Activated T-cell treated with anti-CD3 and anti-CD28 coated beads for 4 hours (primary cell): Measurements from ENCODE around the gene ALPP.
"Not testable (repeated sequence)": the region's sequence is repeated elsewhere in the genome, so short reads cannot be mapped to it uniquely, and the experiment has no call there.

Experiments
- DNase-seq: peaks from one replicate; pipeline ENCODE4 v3.0.0-alpha.2; 2020

ALPP gene

DNA sequence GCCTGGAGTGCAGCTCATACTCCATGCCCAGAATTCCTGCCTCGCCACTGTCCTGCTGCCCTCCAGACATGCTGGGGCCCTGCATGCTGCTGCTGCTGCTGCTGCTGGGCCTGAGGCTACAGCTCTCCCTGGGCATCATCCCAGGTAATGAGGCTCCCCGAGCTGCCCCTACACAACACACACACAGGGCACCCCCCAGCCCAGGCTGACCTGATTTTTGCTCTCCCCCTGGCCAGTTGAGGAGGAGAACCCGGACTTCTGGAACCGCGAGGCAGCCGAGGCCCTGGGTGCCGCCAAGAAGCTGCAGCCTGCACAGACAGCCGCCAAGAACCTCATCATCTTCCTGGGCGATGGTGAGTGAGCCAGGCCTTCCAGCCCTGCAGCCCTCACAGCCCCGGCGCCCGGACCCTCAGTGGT lies at the start of gene ALPP:
ALPP (plus strand) TSS at position 17 of the 417 bp plus-strand sequence; CDS start at position 69, 52 bp downstream.
- DNase-seq, result not testable (repeated sequence)

- DNase-seq, result no peak
Measured at GRCh38 chr2:232329716-232330067, 48.9 kb upstream of the ALPP start.

DNA sequence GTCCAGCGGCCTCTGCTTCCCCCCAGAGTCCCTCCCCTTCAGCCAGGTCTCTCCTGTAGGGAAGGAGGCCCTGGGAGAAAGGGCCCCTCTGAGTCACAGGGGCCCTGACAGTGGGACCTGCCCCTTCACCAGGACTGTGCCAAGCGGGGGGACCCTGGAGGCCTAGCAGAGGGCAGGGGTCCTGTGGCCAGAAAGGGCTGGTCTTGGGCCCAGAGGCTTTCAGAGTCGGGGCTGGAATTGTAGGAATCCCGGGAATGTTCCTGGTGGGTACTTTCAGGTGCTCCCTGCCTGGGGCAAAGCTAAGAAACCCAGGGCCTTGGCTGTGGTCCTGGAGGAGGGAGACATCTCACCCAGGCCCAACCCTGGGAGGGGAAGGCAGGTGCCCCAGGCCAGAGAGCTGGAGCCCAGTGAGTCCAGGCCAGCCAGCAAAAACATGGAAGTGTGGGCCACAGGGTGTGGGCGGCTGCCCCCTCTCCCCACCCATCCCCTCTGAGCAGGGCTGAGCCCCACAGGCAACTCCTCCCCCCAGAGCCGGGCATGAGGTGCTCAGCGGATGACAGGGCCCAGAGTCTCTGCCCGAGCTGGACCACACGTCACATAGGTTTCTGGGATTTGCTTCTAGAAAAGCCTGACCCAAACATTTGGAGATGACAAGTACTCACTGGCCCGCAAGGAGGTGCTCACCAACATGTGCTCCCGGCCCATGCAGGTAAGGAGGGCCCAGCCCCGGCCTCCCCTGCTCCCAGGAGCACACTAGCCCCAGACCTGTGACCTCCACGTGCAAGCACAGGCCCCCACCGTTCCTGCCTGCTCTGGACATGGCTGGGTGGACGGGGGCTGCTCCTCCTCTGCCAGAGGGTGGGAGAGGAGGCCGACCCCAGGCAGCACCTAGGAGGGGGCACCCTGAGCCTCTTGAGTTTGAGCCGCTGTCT lies 48.2 kb upstream of the ALPP start:
- no peak for DNase-seq

DNA sequence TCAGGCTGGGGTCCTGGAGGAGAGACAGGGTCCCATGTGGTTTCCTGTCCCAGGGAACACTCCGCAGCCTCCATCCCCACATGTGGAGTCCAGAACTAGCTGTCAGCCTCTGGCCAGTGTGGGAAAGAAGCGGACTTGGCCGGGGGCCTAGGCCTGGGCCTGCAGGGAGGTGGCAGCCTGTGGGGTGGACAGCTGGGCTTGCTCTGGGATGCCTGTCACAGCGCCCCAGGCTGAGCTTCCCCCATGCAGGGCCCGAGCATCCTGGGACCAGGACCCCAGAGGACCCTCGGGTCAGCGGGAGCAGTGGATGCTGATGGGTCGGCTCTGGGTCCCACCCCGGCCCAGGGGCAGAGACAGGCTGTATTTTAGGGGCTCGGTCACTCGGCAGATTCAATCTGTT lies 47.5 kb upstream of the ALPP start:
- not testable (repeated sequence) for DNase-seq

DNA sequence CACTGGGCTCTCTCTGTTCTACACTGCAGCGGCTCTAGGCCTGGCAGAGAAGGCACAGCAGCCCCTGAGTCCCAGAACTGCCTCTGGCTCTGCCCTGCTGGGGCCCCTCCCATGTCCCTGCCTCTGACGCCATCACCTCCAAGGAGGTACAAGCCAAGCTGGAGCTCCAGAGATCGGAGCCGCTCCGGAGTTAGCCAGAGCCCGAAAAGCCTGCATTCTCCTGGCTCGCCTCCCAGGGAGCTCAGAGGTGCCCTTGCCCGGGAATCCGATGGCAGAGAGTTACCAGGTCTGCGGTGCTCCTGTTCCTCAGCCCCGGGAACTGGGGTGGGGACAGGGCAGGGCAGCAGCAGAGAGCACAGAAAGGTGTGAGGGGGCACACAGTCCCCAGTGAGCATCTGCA lies 46.9 kb upstream of the ALPP start:
- DNase-seq, result not testable (repeated sequence)

- DNase-seq, result not testable (repeated sequence)
Measured at GRCh38 chr2:232332244-232332939, 46.2 kb upstream of the ALPP start.

DNA sequence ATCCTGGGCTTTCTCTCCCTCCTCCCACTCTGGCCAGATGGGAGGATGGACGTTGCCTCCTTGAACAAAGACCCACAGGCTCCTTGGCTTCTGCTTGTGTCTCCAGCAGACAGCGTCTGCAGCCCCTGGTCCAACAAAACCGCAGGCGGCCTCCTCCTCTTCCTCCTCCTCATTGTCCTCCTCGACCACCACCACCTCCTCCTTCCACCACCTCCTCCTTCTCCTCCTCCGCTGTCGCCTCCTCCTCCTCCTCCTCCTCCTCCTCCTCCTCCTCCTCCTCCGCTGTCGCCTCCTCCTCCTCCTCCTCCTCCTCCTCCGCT lies 45.7 kb upstream of the ALPP start:
- no peak for DNase-seq

- no peak for DNase-seq
Measured at GRCh38 chr2:232333361-232334135, 45.0 kb upstream of the ALPP start.

- not testable (repeated sequence) for DNase-seq
Measured at GRCh38 chr2:232334136-232334884, 44.2 kb upstream of the ALPP start.

- DNase-seq, result not testable (repeated sequence)
Measured at GRCh38 chr2:232334885-232335205, 43.7 kb upstream of the ALPP start.

DNA sequence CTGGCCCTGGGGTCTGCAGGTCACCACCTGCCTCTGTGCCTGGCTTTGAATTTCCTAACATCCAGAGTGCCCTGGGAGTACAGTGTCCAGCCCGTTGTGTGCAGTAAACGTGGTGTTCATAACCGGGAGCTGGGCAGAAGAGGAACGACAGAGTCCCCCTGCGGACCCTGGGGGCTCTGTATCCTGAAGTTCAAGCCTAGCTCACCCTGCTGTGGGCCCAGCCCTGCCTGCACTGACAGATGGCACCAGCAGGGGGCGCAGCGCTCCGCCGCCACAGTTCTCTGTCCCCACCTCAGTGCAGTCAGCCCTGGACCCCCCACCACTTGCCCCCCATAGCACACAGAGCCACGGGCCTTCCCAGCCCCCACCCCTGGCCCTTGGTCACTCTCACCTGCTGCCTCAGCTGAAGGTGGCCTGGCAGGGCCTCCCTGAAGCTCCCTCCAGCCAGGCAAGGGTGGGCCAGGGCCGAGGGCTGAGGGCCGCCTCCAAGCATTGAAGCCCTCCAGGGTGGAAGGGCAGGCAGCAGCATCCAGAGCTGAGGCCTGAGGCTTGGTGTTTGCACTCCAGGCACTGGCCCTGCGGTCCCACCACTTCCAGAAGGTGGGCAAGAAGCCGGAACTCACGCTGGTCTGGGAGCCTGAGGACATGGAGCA lies 43.2 kb upstream of the ALPP start:
- DNase-seq, result not testable (repeated sequence)

DNA sequence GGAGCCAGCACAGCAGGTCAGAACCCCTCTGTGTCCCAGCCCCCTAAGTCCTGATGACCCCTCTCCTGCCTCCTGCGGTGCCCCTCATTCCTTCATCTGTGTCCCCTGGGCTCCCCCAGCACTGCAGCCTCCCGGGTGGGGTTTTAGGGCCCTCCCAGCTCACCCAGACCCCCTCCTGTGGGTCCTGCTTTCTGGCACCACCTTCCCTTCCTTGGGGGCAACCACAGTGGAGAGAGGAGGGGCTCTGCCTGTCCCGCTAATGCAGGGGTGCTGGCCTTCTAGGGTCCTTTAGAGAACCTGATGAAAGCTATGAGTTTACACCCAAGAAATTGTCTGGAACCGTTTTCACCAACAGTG lies 42.7 kb upstream of the ALPP start:
- no peak for DNase-seq

DNA sequence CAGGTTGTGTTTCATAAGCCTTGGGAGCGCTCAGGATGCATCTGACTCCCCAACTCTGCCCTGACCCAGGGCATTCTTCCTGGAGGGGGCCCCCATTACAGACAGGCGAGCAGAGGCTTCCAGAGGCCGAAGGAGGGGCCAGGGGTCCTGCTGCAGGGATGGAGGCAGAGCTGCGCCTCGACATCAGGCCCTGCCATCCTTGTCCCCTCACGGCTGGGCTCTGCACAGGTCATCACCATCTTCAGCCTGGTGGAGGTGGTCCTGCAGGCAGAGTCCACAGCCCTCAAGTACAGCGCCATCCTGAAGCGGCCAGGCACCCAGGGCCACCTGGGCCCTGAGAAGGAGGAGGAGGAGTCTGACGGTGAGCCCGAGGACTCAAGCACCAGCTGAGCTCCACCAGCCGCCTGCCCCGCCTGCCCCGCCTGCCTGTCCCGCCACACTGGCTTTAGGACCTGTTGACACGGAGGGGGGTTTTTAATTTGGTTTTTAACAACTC lies 42.3 kb upstream of the ALPP start:
- DNase-seq, result no peak

DNA sequence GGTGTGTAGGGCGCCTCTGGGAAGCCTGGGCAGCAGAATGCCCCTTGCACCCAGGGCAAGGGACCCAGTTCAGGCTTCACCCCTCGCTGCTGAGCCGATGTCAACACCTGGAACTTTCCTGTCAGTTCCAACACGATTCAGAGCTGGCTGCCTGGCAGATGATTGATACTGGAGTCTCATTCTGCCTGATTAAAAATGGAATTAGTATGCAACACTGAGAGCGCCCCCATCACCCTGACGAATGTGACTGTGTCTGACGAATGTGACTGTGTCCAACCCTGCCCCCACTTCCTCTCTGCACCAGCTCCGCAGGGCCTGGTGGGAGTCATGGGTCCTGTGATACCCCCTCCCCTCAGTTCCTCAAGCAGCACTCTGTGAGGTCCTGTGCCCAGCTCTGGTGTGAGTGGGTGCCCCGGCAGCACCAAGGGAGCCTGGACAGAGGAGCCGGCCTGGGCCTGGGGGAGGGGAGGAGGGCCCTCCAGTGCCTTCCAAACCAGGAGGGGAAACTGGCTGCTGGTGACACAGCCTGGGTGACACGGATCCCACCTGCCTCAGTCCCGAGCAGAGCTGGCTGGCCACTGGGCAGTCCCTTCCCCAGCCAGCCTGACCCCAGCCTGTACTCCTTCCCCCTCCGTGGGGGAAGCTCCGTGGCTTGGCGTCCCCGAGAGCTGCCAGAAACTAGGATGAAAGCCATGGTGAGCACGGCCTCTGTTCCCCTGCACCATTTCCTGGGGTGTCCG lies 41.4 kb upstream of the ALPP start:
- DNase-seq, result no peak

GRCh38 chr2:232338094-232338758 lies 40.3 kb upstream of the ALPP start:
- DNase-seq, result not testable (repeated sequence)

GRCh38 chr2:232338759-232339106 lies 39.8 kb upstream of the ALPP start:
- DNase-seq, result no peak

DNA sequence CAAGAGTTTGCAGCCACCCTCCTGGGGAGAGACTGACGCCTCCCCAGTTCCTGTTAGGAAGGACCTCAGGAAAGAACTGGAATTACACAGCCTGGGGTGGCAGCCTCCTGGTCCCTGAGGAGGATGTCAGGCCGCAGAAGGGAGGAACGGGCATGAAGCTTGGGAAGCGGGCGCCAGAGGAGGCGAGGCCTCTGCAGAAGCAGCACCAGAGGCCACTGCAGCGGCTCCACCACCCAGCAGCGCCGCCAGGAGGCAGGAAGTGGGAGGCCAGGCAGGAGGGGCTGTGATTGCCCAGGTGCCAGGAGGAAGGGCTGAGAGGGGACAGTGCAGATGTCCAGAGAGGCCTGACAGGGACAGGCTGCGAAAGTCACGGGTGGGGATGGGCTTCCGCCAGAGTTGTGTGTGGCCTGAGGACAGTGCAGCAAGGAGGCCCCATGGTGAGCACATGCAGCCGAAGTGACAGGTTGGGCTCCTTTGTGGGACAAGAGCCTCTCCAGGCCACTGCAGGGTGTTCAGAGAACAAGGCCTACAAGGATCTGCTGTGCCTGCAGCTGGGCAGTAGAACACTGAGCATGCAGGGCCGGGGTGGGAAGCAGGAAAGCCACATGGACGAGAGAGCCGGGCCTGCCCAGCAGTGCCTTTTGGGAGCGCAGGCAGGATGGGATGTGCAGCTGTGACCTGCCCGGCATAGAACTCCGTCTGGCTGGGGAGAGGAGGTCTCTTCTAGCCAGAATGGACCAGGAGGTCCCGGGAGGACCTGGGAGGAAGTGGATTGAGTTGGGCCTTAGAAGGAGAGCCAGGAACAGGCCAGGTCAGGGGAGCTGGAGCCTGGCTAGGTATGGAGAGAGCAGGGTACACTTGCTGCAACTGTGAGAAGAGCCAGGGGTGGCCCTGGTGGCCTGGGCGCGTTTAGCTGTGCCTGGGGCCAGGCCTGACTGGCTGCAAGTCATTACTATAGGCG lies 39.1 kb upstream of the ALPP start:
- DNase-seq, result no peak

DNA sequence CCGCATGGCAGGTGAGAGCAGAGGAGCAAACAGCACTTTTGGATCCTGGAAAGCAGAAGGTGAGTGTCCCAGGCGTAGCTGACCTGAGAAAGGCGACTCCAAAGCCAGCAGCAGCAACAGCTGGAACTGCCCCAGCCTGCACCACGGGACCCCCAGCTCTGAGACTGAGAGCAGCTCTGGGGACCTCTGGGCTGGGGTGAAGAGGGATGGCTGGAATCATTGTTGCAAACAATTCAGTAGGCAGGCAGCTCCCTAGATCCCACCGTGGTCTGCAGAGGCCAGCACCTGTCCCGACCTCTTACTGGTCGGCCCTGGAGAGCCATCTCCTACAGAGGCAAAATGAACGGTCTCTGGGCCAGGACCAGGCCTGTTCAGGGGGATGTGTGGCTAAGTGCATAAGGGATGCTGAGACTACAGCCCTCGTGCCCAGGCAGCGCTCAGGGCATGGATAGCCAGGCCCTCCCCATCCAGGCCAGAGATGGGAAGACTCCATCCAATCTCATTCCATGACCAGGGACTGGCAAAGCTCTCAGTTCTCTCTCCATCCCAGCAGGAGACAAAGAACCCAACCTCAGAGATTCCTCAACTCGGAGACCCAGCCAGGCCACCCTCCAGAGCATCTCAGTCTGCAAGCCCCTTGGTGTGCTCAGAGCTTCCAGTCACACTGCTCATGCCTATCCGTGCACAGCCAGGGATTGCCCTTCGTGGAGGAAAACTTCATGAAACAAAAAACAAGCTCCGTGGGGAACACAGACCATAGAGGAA lies 38.2 kb upstream of the ALPP start:
- no peak for DNase-seq
